Calu3 (cell line): ENCODE measurements around the gene VGLL1. TPM values are rescaled to one million over a fixed set of nuclear protein-coding genes. Genes with fewer than 3 reads are reported as not detected.

Experiments
- BruUV-seq: library from RNA; stranded (reverse); fragments of 400-500 nt; replicated peaks from 2 replicates; lab custom pipeline; 2021; lab: Mats Ljungman, UMichigan
- CTCF ChIA-PET: fragments of 300-600 bp; sonication (Branson Sonifier 250); formaldehyde crosslinking; loops from one replicate; lab custom pipeline; 2022; ENCODE audit warnings: antibody characterized with exemption; lab: Charles Lee
- DNase-seq: peaks from one replicate; pipeline ENCODE4 v3.0.0; 2022
- H3K27ac Mint-ChIP-seq: one replicate; pipeline ENCODE4 v1.8.0; 2022; ENCODE audit warnings: mixed read lengths; ENCODE audit not compliant: unreplicated experiment
- H3K27me3 Mint-ChIP-seq: one replicate; pipeline ENCODE4 v1.8.0; 2022; ENCODE audit warnings: mixed read lengths; ENCODE audit not compliant: unreplicated experiment
- H3K36me3 Mint-ChIP-seq: one replicate; pipeline ENCODE4 v1.8.0; 2022; ENCODE audit warnings: mild to moderate bottlenecking, moderate library complexity, mixed read lengths; ENCODE audit not compliant: insufficient read depth, unreplicated experiment
- H3K4me1 Mint-ChIP-seq: one replicate; pipeline ENCODE4 v1.8.0; 2022; ENCODE audit warnings: mild to moderate bottlenecking, low read depth, mixed read lengths; ENCODE audit not compliant: unreplicated experiment
- H3K4me3 Mint-ChIP-seq: one replicate; pipeline ENCODE4 v1.8.0; 2022; ENCODE audit warnings: mild to moderate bottlenecking, low read depth, moderate library complexity, mixed read lengths; ENCODE audit not compliant: unreplicated experiment
- H3K9me3 Mint-ChIP-seq: one replicate; pipeline ENCODE4 v1.8.0; 2022; ENCODE audit warnings: low read depth, mixed read lengths; ENCODE audit not compliant: unreplicated experiment
- intact Hi-C: fragments of 100-400 bp; cut with micrococcal nuclease; formaldehyde crosslinking; loops from one replicate; pipeline ENCODE4 v1.10.0; 2022; ENCODE audit not compliant: unreplicated experiment
- microRNA-seq: library from miRNA; unstranded; fragments of <30 nt; microRNA quantifications from one replicate; pipeline ENCODE4 v1.2.0, GENCODE V29; 2022
- total RNA-seq: library from RNA; stranded (reverse); gene quantifications from 2 replicates; pipeline ENCODE4 v1.2.3, GENCODE V29; 2022
- TF ChIP-seq, protein P1 (sequence below): fragments of 200-600 bp; IDR thresholded peaks from one replicate; pipeline ENCODE4 v1.8.0; 2022; ENCODE audit warnings: antibody characterized with exemption; ENCODE audit not compliant: unreplicated experiment

The VGLL1 gene
- total RNA-seq, 1 experiment from 2014 or later: 92.2 TPM

DNA sequence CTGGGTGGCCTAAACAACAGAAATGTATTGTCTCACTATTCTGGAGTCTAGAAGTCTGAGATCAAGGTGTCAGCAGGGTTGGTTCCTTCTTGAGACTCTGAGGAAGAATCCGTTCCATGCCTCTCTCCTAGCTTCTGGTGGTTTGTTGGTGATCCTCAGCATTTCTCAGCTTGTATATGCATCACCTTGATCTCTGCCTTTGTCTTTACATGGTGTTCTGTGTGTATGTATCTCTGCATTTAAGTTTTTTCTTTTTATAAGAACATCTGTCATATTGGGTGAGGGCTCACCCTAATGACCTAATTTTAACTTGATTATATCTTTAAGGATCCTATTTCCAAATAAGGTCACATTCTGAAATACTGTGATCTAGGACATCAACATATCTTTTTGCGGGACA is 65.3 kb downstream of the VGLL1 start:
- Mint-ChIP-seq H3K27ac (no peak overlapping the region), H3K9me3 (no peaks in the 10 kb centered on the region), H3K4me3 (no peak overlapping the region), H3K27me3 (peaks cover 14% of the 10 kb centered on the region), H3K4me1 (no peaks in the 10 kb centered on the region), H3K36me3 (no peaks in the 10 kb centered on the region)
- intact Hi-C loops: no loop called here
- TF ChIP-seq, protein P1, sequence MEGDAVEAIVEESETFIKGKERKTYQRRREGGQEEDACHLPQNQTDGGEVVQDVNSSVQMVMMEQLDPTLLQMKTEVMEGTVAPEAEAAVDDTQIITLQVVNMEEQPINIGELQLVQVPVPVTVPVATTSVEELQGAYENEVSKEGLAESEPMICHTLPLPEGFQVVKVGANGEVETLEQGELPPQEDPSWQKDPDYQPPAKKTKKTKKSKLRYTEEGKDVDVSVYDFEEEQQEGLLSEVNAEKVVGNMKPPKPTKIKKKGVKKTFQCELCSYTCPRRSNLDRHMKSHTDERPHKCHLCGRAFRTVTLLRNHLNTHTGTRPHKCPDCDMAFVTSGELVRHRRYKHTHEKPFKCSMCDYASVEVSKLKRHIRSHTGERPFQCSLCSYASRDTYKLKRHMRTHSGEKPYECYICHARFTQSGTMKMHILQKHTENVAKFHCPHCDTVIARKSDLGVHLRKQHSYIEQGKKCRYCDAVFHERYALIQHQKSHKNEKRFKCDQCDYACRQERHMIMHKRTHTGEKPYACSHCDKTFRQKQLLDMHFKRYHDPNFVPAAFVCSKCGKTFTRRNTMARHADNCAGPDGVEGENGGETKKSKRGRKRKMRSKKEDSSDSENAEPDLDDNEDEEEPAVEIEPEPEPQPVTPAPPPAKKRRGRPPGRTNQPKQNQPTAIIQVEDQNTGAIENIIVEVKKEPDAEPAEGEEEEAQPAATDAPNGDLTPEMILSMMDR: no peak
- no peak for DNase-seq
- BruUV-seq: no TSS peak
- CTCF ChIA-PET: no interaction called here

- no peak for DNase-seq
- Mint-ChIP-seq H3K36me3 (no peaks in the 10 kb centered on the region), H3K9me3 (no peaks in the 10 kb centered on the region), H3K4me1 (no peaks in the 10 kb centered on the region), H3K27ac (no peak overlapping the region), H3K4me3 (no peak overlapping the region), H3K27me3 (peaks cover 14% of the 10 kb centered on the region)
- TF ChIP-seq, protein P1: no peak
- intact Hi-C loops: no loop called here
- CTCF ChIA-PET: no interaction called here
- no TSS peak for BruUV-seq
Measured at GRCh38 chrX:136597954-136598353, 65.9 kb downstream of the VGLL1 start.

DNA sequence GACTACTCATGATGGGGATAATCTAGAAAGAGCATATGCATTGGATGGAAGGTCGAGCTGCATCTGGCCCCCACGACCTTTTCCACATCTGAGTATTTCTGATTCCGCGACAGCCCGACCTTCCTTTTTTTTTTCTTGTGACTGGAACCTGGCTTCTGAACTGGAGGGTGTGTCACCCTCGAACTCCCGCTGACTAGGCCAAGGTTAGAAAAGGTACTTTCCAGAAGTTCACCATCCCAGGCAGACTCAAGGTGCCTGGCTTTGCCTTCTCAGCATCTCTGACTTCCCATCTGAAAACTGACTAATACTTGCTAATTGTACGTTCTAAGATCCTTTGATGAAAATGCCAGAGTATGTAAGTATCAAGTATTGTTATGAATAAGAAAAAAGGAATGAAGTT is 66.6 kb downstream of the VGLL1 start:
- DNase-seq: no peak
- no peaks in the 10 kb centered on the region for H3K36me3 Mint-ChIP-seq
- peaks cover 14% of the 10 kb centered on the region for H3K27me3 Mint-ChIP-seq
- H3K9me3 Mint-ChIP-seq: no peaks in the 10 kb centered on the region
- TF ChIP-seq, protein P1: no peak
- no peaks in the 10 kb centered on the region for H3K4me1 Mint-ChIP-seq
- intact Hi-C loops: no loop called here
- CTCF ChIA-PET: no interaction called here
- no peak overlapping the region for H3K27ac Mint-ChIP-seq
- no peak overlapping the region for H3K4me3 Mint-ChIP-seq
- BruUV-seq: no TSS peak

DNA sequence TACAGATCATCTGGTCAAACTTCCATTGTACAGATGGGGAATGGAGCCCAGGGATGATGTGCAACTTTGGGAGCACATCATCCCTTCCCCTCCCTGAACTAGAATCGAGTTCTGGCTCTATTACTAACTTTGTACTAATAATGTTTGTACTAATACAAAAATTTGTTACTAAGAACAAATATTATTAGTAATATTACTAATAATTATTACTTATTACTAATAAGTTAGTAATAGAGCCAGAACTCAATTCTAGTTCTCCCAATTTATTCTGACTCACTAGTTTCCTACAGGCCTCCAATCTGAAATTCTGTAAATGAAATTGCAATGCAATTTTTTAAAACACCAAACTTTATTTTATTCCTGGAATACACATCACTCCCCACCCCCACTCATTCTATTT is 68.0 kb downstream of the VGLL1 start:
- H3K27ac Mint-ChIP-seq: no peak overlapping the region
- intact Hi-C loops: loop anchor here (10.0 kb wide), 1 partner anchor 325 kb away; no protein-coding TSS in a partner anchor
- CTCF ChIA-PET: no interaction called here
- DNase-seq: no peak
- H3K4me1 Mint-ChIP-seq: no peaks in the 10 kb centered on the region
- no peaks in the 10 kb centered on the region for H3K36me3 Mint-ChIP-seq
- peaks cover 14% of the 10 kb centered on the region for H3K27me3 Mint-ChIP-seq
- no peaks in the 10 kb centered on the region for H3K9me3 Mint-ChIP-seq
- TF ChIP-seq, protein P1: no peak
- no peak overlapping the region for H3K4me3 Mint-ChIP-seq
- BruUV-seq: no TSS peak

Small RNA genes within 50 kb of the gene (microRNA-seq; reads per million reads assigned to microRNA genes)
- 499 reads per million, percentile 78 among the genes with 10 or more reads in this experiment for gene MIR934

Other genes with a start within 250 kb of the VGLL1 start
- gene ADGRG4, start 231.3 kb upstream of the VGLL1 start, total RNA-seq: not detected in 2 replicates
- gene BRS3, start 44.3 kb upstream of the VGLL1 start, total RNA-seq: not detected in 2 replicates
- 46.0 and 48.7 TPM in 2 replicates for gene HTATSF1, start 34.6 kb upstream of the VGLL1 start, total RNA-seq
- gene CD40LG, start 115.9 kb downstream of the VGLL1 start, total RNA-seq: not detected in 2 replicates
- 0.07 and 0.17 TPM in 2 replicates for gene ARHGEF6, start 248.7 kb downstream of the VGLL1 start, total RNA-seq